Endothelial cell of umbilical vein (primary cell): ENCODE results near the gene MSH5. TPM values are rescaled to one million over a fixed set of nuclear protein-coding genes. Genes with fewer than 3 reads are reported as not detected.

Experiments
- BruUV-seq: library from RNA; stranded (reverse); fragments of 400-500 nt; replicated peaks from 2 replicates; lab custom pipeline; 2021; lab: Mats Ljungman, UMichigan
- CTCF ChIA-PET: fragments of 300-600, 350-600 bp; sonication (Branson Sonifier 250); formaldehyde crosslinking; loops from one replicate; lab custom pipeline; 2021; ENCODE audit warnings: antibody characterized with exemption, inconsistent platforms; lab: Charles Lee
- POLR2A ChIA-PET: fragments of 300-600, 350-600 bp; sonication (Branson Sonifier 250); formaldehyde crosslinking; loops from one replicate; lab custom pipeline; 2021; ENCODE audit warnings: antibody characterized with exemption, inconsistent platforms; lab: Charles Lee
- DNase-seq: peaks from one replicate; pipeline ENCODE4 v3.0.0-alpha.2; 2011; ENCODE audit warnings: low read depth, low spot score
- FAIRE-seq: peaks from 2 replicates; lab custom pipeline; 2011; peaks lifted over from hg19 to GRCh38; lab: Jason Lieb, UNC
- H2AFZ ChIP-seq: 2 replicates; pipeline ENCODE4 v1.6.0; 2012; ENCODE audit warnings: low read depth, low read length, control low read depth, inconsistent platforms
- H3K27ac ChIP-seq: 2 replicates; pipeline ENCODE4 v1.5.1; 2011; ENCODE audit warnings: low read depth, mild to moderate bottlenecking, control low read depth, low read length, moderate library complexity; ENCODE audit not compliant: insufficient read depth
- H3K27me3 ChIP-seq, 2 experiments: 2 replicates each; pipeline versions ENCODE4 v1.6.0 to v1.6.1; 2011; ENCODE audit warnings: low read length in 2 of 2, mixed read lengths in 1 of 2; ENCODE audit not compliant: control insufficient read depth in 2 of 2, insufficient read depth in 2 of 2
- H3K36me3 ChIP-seq, 2 experiments: 2 replicates in 1 of 2; 3 replicates in 1 of 2; pipeline ENCODE4 v1.5.1; 2011; ENCODE audit warnings: low read length in 2 of 2, mild to moderate bottlenecking in 1 of 2, moderate library complexity in 1 of 2; ENCODE audit not compliant: control insufficient read depth in 2 of 2, insufficient read depth in 2 of 2; ENCODE audit errors: extremely low read depth in 1 of 2
- H3K4me1 ChIP-seq: 3 replicates; pipeline ENCODE4 v1.5.1; 2011; ENCODE audit warnings: mild to moderate bottlenecking, low read length; ENCODE audit not compliant: control insufficient read depth, insufficient read depth; ENCODE audit errors: extremely low read depth
- H3K4me2 ChIP-seq: 2 replicates; pipeline ENCODE4 v1.6.1; 2011; ENCODE audit warnings: low read length, control low read depth, mixed read lengths; ENCODE audit not compliant: insufficient read depth
- H3K4me3 ChIP-seq, 3 experiments: fragments of 200-600 bp in 1 of 3; sonication (generic), shearing (Covaris generic) in 1 of 3; replicated peaks in 1 of 3; 2 replicates each; pipeline ENCODE4 v1.5.1; 2011 to 2016; ENCODE audit warnings: control low read depth in 3 of 3, low read length in 3 of 3, mild to moderate bottlenecking in 2 of 3, inconsistent platforms in 1 of 3, low read depth in 1 of 3, moderate library complexity in 1 of 3; ENCODE audit not compliant: insufficient read depth in 1 of 3
- H3K79me2 ChIP-seq: 2 replicates; pipeline ENCODE4 v1.6.0; 2012; ENCODE audit warnings: low read length, inconsistent platforms; ENCODE audit not compliant: control insufficient read depth, insufficient read depth
- H3K9ac ChIP-seq: replicated peaks from 2 replicates; pipeline ENCODE3; 2011; ENCODE audit warnings: low read length, control low read depth; ENCODE audit not compliant: insufficient read depth; ENCODE audit errors: extremely low read depth
- H3K9me1 ChIP-seq: replicated peaks from 3 replicates; pipeline ENCODE4 v1.6.0; 2011; ENCODE audit warnings: mild to moderate bottlenecking, low read length; ENCODE audit not compliant: control insufficient read depth, insufficient read depth; ENCODE audit errors: extremely low read depth
- H3K9me3 ChIP-seq: replicated peaks from 2 replicates; pipeline ENCODE4 v1.5.1; 2012; ENCODE audit warnings: low read length, inconsistent platforms; ENCODE audit not compliant: control insufficient read depth, insufficient read depth
- H4K20me1 ChIP-seq: replicated peaks from 2 replicates; pipeline ENCODE3; 2011; ENCODE audit warnings: mild to moderate bottlenecking, low read length; ENCODE audit not compliant: control insufficient read depth, insufficient read depth; ENCODE audit errors: extremely low read depth
- FOS ChIP-seq: IDR thresholded peaks from 2 replicates; pipeline ENCODE4 v1.6.1; 2011; ENCODE audit warnings: mild to moderate bottlenecking, low read length, moderate library complexity, borderline replicate concordance; ENCODE audit not compliant: insufficient read depth
- GATA2 ChIP-seq: IDR thresholded peaks from 2 replicates; pipeline ENCODE4 v1.7.0; 2011; ENCODE audit warnings: low read depth, mild to moderate bottlenecking, moderate library complexity, mixed read lengths, low read length; ENCODE audit not compliant: insufficient read length, insufficient read depth
- JUN ChIP-seq: IDR thresholded peaks from 2 replicates; pipeline ENCODE4 v1.6.1; 2011; ENCODE audit warnings: borderline replicate concordance, low read depth; ENCODE audit not compliant: insufficient read length, insufficient read depth
- MAX ChIP-seq: IDR thresholded peaks from 2 replicates; pipeline ENCODE4 v1.6.1; 2011; ENCODE audit not compliant: insufficient read depth, insufficient read length
- MYC ChIP-seq: IDR thresholded peaks from one replicate; pipeline ENCODE4 v1.6.1; 2011; ENCODE audit warnings: mild to moderate bottlenecking, low read depth, low read length
- POLR2A ChIP-seq: IDR thresholded peaks from 2 replicates; pipeline ENCODE4 v1.6.1; 2012; ENCODE audit warnings: low read depth, mild to moderate bottlenecking, control low read depth, low read length
- POLR2AphosphoS5 ChIP-seq: IDR thresholded peaks from 2 replicates; pipeline ENCODE4 v1.6.1; 2012; ENCODE audit warnings: low read depth, mild to moderate bottlenecking, control low read depth, low read length, moderate library complexity; ENCODE audit not compliant: insufficient read depth
- dilution Hi-C: fragments of 300-500 bp; cut with MboI; formaldehyde crosslinking; loops from one replicate; pipeline ENCODE4 v1.15.0; 2019; ENCODE audit warnings: low sequenced_read_pairs; ENCODE audit not compliant: extremely low pct_ligation_motif_present
- intact Hi-C: fragments of 100-400 bp; cut with micrococcal nuclease; formaldehyde crosslinking; loops from one replicate; pipeline ENCODE4 v1.10.0; 2022
- polyA plus RNA-seq, 4 experiments: library from polyadenylated mRNA; depleted of rRNA in 3 of 4; stranded (reverse) in 3 of 4; unstranded in 1 of 4; fragments of >200 nt; gene quantifications; 2 replicates each; pipeline versions ENCODE4 v1.2.1 to v1.2.3, GENCODE V29; 2011 to 2012; ENCODE audit warnings: missing spikeins in 1 of 4
- total RNA-seq: library from RNA; stranded (reverse); gene quantifications from 2 replicates; pipeline ENCODE4 v1.2.3, GENCODE V29; 2021

The MSH5 gene
- total and polyA plus RNA-seq, 2 donors (not counting 3 experiments of a cell fraction or from before 2014, with no cell fraction given), result 27.1 to 43.8 TPM

- H3K9ac ChIP-seq, result peak overlapping the region; percentile 90
- H4K20me1 ChIP-seq, result no peaks in the 10 kb centered on the region
- H3K36me3 ChIP-seq, result peaks cover 0 to 5% of the 10 kb centered on the region in 2 experiments
- TF ChIP-seq GATA2 (no peak), JUN (no peak), MAX (no peak), POLR2A (no peak), MYC (no peak), FOS (no peak), POLR2AphosphoS5 (no peak)
- POLR2A ChIA-PET, result no interaction called here
- dilution Hi-C loops, result no loop called here
- BruUV-seq, result no TSS peak
- FAIRE-seq, result peak; percentile 18
- no peaks in the 10 kb centered on the region for H3K9me1 ChIP-seq
- intact Hi-C loops, result loop anchor here (2.0 kb wide), 2 partner anchors 29 to 37 kb away; no protein-coding TSS in a partner anchor
- peak overlapping the region; percentile 59 to 80 (median 74) for H3K4me3 ChIP-seq
- peaks cover 21% of the 10 kb centered on the region for H3K79me2 ChIP-seq
- H3K4me2 ChIP-seq, result peak overlapping the region; percentile 78
- CTCF ChIA-PET, result interaction anchor here (1.2 to 1.9 kb wide), 6 partner anchors 10 to 105 kb away, joined by 3 to 9 read pairs (median 6); partner anchors contain the start of genes DDAH2, LSM2, LY6G5C and MSH5
- peak; percentile 8 for DNase-seq
- H3K4me1 ChIP-seq, result peaks cover 11% of the 10 kb centered on the region
- H3K27ac ChIP-seq, result peak overlapping the region; percentile 77
- peak overlapping the region; percentile 13 for H2AFZ ChIP-seq
- no peaks in the 10 kb centered on the region for H3K27me3 ChIP-seq
- H3K9me3 ChIP-seq, result no peaks in the 10 kb centered on the region
Observed at GRCh38 chr6:31701666-31702404, 38.0 kb upstream of the MSH5 start.
